HEK293T (cell line): ENCODE results near the gene IFNA13.

ENCODE experiments used
- CTCF ChIA-PET: fragments of 350-600 bp; formaldehyde crosslinking; extraction: SDS; loops from one replicate; lab custom pipeline; 2021; ENCODE audit warnings: antibody characterized with exemption, inconsistent platforms; lab: Yijun Ruan, JAX
- POLR2A ChIA-PET: fragments of 350-600 bp; formaldehyde crosslinking; extraction: SDS; loops from one replicate; lab custom pipeline; 2020; ENCODE audit warnings: antibody characterized with exemption, inconsistent platforms; lab: Yijun Ruan, JAX
- DNase-seq: peaks from one replicate; pipeline ENCODE4 v3.0.0; 2012; ENCODE audit warnings: mixed read lengths; ENCODE audit errors: extremely low spot score
- ARNT ChIP-seq: fragments of 450-650 bp; IDR thresholded peaks from 2 replicates; pipeline ENCODE4 v1.6.1; 2017; ENCODE audit warnings: mild to moderate bottlenecking
- BHLHE40 ChIP-seq: fragments of 450-650 bp; IDR thresholded peaks from 2 replicates; pipeline ENCODE4 v1.6.1; 2016; ENCODE audit warnings: mild to moderate bottlenecking, moderate library complexity, borderline replicate concordance
- CTBP1 ChIP-seq: fragments of 450-650 bp; IDR thresholded peaks from 2 replicates; pipeline ENCODE4 v1.6.1; 2016; ENCODE audit warnings: borderline replicate concordance
- ELF4 ChIP-seq: fragments of 450-650 bp; IDR thresholded peaks from 2 replicates; pipeline ENCODE4 v1.6.1; 2017; ENCODE audit warnings: antibody characterized with exemption
- FOXA1 ChIP-seq: fragments of 450-650 bp; IDR thresholded peaks from 2 replicates; pipeline ENCODE4 v1.6.1; 2016; ENCODE audit warnings: mild to moderate bottlenecking
- FOXK2 ChIP-seq: fragments of 450-650 bp; IDR thresholded peaks from 2 replicates; pipeline ENCODE4 v1.6.1; 2016; ENCODE audit warnings: mild to moderate bottlenecking
- FOXM1 ChIP-seq: fragments of 450-650 bp; IDR thresholded peaks from 2 replicates; pipeline ENCODE4 v1.6.1; 2017; ENCODE audit warnings: mild to moderate bottlenecking, borderline replicate concordance
- HDGF ChIP-seq: fragments of 450-650 bp; IDR thresholded peaks from 2 replicates; pipeline ENCODE4 v1.6.1; 2017; ENCODE audit warnings: antibody characterized with exemption, borderline replicate concordance
- L3MBTL2 ChIP-seq: fragments of 450-650 bp; conservative IDR thresholded peaks from 2 replicates; pipeline ENCODE4 v1.6.1; 2016; ENCODE audit warnings: mild to moderate bottlenecking
- LEF1 ChIP-seq: fragments of 450-650 bp; IDR thresholded peaks from 2 replicates; pipeline ENCODE4 v1.6.1; 2017; ENCODE audit warnings: mild to moderate bottlenecking, borderline replicate concordance
- NFRKB ChIP-seq: fragments of 450-650 bp; IDR thresholded peaks from 2 replicates; pipeline ENCODE4 v1.6.1; 2016; ENCODE audit warnings: mild to moderate bottlenecking, moderate library complexity
- SP1 ChIP-seq: fragments of 450-650 bp; IDR thresholded peaks from 2 replicates; pipeline ENCODE4 v1.6.1; 2017
- SUZ12 ChIP-seq: fragments of 450-650 bp; IDR thresholded peaks from 2 replicates; pipeline ENCODE4 v1.6.1; 2016; ENCODE audit warnings: mild to moderate bottlenecking
- TARDBP ChIP-seq: fragments of 450-650 bp; IDR thresholded peaks from 2 replicates; pipeline ENCODE4 v1.6.1; 2016
- ZNF384 ChIP-seq: fragments of 450-650 bp; IDR thresholded peaks from 2 replicates; pipeline ENCODE4 v1.6.1; 2016
- TF ChIP-seq, protein P1 (sequence below): fragments of 450-650 bp; IDR thresholded peaks from 2 replicates; pipeline ENCODE4 v1.6.1; 2016

Gene IFNA13

DNA sequence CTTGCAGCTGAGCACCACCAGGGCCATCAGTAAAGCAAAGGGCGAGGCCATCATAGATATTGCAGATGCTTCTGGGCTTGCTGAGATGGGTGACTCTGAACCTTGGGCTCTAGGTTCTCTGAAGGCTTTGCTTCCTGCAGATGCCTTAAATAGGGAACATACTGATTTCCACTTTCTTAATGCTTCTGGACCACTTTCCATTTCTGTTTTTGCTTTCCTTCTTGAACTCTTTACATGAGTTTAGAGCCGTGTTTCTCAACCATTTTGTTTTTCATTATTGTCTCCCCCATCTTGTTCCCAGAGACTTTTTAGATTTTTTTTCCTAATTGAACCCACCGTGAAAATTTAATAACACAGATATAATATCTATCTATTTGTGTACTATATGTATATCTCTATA, at the start of gene IFNA13:
IFNA13 (minus strand) TSS at position 101 of the 400 bp plus-strand sequence; CDS start at position 54, 47 bp downstream.
- DNase-seq: no peak
- ChIA-PET POLR2A (no interaction called here), CTCF (no interaction called here)
- no peak for TF ChIP-seq L3MBTL2
- no peak for TF ChIP-seq ARNT
- TF ChIP-seq ZNF384: no peak
- no peak for TF ChIP-seq FOXM1
- no peak for TF ChIP-seq NFRKB
- no peak for TF ChIP-seq FOXK2
- no peak for TF ChIP-seq SUZ12
- TF ChIP-seq HDGF: no peak
- no peak for TF ChIP-seq LEF1
- no peak for TF ChIP-seq ELF4
- TF ChIP-seq FOXA1: no peak
- no peak for TF ChIP-seq BHLHE40
- TF ChIP-seq SP1: no peak
- no peak for TF ChIP-seq CTBP1
- TF ChIP-seq, protein P1, sequence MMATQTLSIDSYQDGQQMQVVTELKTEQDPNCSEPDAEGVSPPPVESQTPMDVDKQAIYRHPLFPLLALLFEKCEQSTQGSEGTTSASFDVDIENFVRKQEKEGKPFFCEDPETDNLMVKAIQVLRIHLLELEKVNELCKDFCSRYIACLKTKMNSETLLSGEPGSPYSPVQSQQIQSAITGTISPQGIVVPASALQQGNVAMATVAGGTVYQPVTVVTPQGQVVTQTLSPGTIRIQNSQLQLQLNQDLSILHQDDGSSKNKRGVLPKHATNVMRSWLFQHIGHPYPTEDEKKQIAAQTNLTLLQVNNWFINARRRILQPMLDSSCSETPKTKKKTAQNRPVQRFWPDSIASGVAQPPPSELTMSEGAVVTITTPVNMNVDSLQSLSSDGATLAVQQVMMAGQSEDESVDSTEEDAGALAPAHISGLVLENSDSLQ: no peak

DNA sequence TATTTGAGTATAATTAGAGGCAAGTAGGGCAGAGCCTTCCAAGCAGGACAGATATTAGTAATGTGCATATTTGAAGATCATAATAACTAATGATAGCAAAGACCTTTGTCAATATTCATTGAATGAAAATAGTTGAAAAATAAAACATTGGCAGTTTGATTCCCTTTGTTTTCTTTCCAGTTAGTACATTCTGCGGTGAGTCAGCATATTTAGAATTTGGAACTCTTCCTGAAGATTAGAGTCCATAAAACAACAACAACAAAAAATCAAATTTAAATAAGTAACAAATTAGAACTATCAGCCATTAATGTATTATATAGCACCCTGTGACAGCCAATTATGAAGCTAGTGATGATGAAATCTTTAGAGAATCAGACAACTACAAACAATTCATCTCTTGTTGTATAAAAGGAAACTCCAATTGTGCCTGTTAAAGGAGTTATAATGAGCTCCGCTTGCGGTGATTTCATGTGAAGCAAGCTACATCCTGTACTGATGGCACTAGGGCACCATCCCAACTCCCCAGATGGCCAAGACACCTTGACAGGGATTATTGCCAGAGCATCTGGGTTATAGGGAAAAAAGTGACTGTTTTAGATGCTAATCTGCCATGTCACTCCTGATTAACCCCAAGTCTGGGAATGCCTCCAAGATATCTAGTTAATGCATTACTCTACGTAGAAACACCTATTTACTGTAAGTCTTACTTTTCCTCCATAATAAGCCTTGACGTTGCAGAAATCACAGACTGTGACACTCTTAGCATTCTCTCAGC, 47.8 kb upstream of the IFNA13 start:
- ChIA-PET POLR2A (no interaction called here), CTCF (no interaction called here)
- TF ChIP-seq SUZ12 (0 out of 2 replicates have a peak, but pooled peaks have one; percentile 28), ELF4 (no peak), HDGF (no peak), BHLHE40 (no peak), FOXA1 (no peak), ARNT (no peak), TARDBP (no peak)
- DNase-seq: no peak

DNA sequence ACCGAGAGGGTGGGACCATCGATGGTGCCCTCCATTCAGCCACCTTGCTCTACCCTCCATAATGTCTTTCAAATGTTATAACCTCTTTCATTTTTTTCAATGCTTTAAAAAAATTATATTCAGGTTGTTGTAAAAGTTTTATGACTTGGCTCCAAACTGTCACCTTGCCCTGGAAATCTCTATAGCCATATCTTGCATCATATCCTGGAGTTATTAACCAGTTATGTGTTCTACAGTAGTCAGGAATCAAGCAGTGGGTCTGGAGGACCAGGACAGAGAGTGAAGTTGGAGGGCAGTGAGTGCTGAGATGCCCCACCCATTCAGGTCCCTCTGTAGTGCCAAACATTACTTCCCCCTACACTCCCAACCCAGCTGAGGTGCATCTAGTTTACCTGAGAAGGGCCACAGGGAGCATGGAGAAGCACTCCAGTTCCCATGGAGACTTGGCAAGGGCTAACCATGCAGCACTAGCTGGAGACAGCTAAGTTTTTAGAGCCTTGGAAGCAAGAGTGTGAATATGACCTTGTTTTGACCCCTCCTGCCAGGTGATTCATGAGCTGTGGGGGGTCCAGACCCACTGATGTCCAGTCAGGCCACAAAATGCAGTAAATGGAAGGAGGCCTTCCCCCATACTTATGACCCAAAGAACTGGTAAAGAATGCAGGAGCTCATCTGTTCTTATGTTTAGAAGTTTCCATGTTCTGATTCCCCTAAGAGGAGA, 46.5 kb upstream of the IFNA13 start:
- TF ChIP-seq, protein P1: no peak
- TF ChIP-seq ZNF384 (no peak), LEF1 (no peak), ARNT (no peak), BHLHE40 (no peak)
- CTCF ChIA-PET: interaction anchor here (0.8 kb wide), 1 partner anchor 41 kb away, joined by 3 read pairs; no protein-coding TSS in a partner anchor
- POLR2A ChIA-PET: no interaction called here
- no peak for DNase-seq

DNA sequence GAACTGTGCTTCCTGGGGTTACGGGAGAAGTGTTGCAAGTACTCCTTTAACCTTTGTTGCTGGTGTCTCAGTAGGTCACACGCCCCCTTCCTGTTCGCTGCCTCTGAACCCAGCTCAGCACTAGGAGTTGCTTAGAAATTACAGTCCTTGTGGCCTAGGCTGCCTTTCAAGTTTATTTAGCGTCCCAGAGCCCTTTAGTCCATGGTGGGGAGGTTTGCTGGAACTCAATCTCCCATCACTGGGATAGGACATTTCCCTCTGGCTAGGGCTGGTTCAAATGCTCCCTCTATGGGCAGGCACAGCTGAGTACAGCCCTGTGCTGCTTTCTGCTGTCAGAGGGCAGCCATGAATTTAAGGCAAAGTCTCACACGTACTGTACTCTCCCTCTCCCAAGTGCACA, 45.8 kb upstream of the IFNA13 start:
- CTCF ChIA-PET: no interaction called here
- peak; percentile 31 for DNase-seq
- TF ChIP-seq ELF4: no peak
- no peak for TF ChIP-seq ARNT
- POLR2A ChIA-PET: no interaction called here

DNA sequence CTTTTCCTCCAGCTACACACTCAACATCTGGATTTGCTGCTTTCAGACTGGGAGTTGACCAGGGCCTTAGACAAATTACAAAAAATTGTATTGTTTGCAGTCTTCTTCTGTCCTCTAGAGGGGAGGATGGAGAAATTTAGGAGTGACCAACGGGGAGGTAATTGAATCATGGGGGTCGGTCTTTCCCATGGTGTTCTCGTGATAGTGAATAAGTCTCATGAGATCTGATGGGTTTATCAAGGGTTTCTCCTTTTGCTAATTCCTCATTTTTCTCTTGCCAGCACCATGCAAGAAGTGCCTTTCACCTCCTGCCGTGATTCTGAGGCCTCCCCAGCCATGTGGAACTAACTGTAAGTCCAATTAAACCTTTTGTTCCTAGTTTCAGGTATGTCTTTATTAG, 45.3 kb upstream of the IFNA13 start:
- DNase-seq: no peak
- TF ChIP-seq ARNT (no peak), HDGF (no peak), LEF1 (no peak), BHLHE40 (no peak)
- TF ChIP-seq, protein P1: no peak
- ChIA-PET CTCF (no interaction called here), POLR2A (no interaction called here)

DNA sequence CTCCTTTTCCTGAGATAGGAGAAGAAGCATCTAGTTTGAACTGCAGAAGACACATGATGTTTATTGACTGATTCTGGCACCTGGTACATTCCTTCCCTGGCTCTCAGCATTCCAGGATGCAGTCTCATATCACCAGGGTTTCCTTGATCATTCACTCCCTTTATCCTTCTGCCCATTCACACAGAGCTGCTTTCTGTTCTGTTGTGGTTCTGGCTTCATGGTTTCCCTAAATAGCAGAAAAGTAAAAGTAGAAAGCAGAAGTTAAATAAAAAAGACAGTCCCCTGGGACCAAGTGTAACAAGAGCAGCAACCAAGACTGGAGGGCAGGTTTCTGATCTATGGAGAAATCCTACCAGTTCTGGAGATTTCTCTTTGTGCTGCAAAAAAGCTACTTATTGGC, 44.2 kb upstream of the IFNA13 start:
- TF ChIP-seq FOXA1: no peak
- TF ChIP-seq FOXK2: no peak
- no peak for TF ChIP-seq L3MBTL2
- TF ChIP-seq LEF1: no peak
- TF ChIP-seq ZNF384: no peak
- TF ChIP-seq NFRKB: no peak
- TF ChIP-seq HDGF: no peak
- no peak for TF ChIP-seq BHLHE40
- TF ChIP-seq, protein P1: no peak
- TF ChIP-seq SUZ12: no peak
- no peak for TF ChIP-seq SP1
- no peak for DNase-seq
- ChIA-PET POLR2A (no interaction called here), CTCF (no interaction called here)
